ENCODE measurements around the gene ZNF692.

ZNF692 gene

GRCh38 chr1:248858891-248859889, at the start of gene ZNF692:
TSS of gene ZNF692 (minus strand) at chr1:248859085. CDS start at chr1:248858309, 776 bp downstream.
- Mint-ChIP-seq H3K36me3 (ENCODE audit: insufficient read depth) (peaks cover 21% of the 10 kb centered on the region), H3K27ac (ENCODE audit: low read depth) (peak within 1 kb of the TSS; percentile 83), H3K4me3 (peak within 1 kb of the TSS; percentile 82), H3K27me3 (no peaks in the 10 kb centered on the region), H3K4me1 (peaks cover 56% of the 10 kb centered on the region), H3K9me3 (no peaks in the 10 kb centered on the region)
- peak; percentile 92 to 93 for DNase-seq (ENCODE audit: low spot score in 2 of 2)
- ATAC-seq (replicated peaks; ENCODE audit: extremely low read depth, poor library complexity, severe bottlenecking): peak; percentile 89

GRCh38 chr1:248906753-248907661, 48.1 kb upstream of the ZNF692 start:
- H3K9me3 Mint-ChIP-seq: no peaks in the 10 kb centered on the region

DNA sequence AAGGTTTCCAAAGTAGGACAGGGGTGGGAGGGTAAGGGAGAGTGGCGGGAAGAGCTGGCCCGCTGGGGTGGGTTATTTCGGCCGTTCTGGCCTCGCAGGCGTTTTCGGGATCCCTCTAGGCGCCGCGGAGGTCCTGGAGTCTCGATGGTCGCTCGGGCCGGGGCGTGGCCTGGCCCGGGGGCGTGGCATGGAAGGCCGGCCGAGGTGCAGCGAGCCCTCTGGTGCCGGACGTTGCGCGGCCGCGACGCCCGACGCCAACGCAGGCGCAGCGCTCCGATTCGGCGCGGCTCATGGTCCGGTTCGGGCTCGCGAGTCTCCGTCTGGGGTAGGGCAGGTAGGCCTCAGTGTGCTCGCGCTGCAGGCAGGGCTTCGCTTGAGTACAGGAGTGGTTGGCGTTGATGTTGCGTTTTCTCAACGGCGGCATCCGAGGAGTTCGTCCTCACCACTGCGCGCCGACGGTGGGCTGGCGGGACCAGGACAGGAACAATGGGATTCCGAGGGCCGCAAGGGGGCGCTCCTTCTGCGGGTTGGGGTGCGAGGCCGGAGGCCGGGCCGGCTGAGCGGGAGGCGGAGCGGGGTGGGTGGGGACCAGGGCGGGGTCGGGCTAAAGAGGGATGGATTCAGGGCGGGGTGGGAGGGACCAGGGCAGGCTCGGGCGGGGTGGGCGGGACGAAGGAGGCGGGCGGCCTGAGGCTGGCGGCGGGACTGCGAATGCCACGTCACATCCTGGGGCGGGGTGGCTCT, 47.3 kb upstream of the ZNF692 start, which contains the start of gene PGBD2:
Gene PGBD2, plus strand, starts transcription at position 227 of the 744 bp plus-strand sequence. CDS start 7,628 bp downstream, outside the sequence.
- DNase-seq (ENCODE audit: low spot score in 2 of 2): peak; percentile 89 to 95
- H3K27me3 Mint-ChIP-seq: no peaks in the 10 kb centered on the region
- H3K27ac Mint-ChIP-seq (ENCODE audit: low read depth): peak within 1 kb of the TSS; percentile 90
- H3K4me1 Mint-ChIP-seq: peaks cover 33% of the 10 kb centered on the region
- H3K9me3 Mint-ChIP-seq: no peaks in the 10 kb centered on the region
- peaks cover 4% of the 10 kb centered on the region for H3K36me3 Mint-ChIP-seq (ENCODE audit: insufficient read depth)
- peak; percentile 86 for ATAC-seq (replicated peaks; ENCODE audit: extremely low read depth, poor library complexity, severe bottlenecking)
- H3K4me3 Mint-ChIP-seq: peak within 1 kb of the TSS; percentile 82

More at GRCh38 chr1:248906753-248907661, 48.1 kb upstream of the ZNF692 start:
- peaks cover 33% of the 10 kb centered on the region for H3K4me1 Mint-ChIP-seq
- peak; percentile 11 for ATAC-seq (replicated peaks; ENCODE audit: extremely low read depth, poor library complexity, severe bottlenecking)
- peaks cover 4% of the 10 kb centered on the region for H3K36me3 Mint-ChIP-seq (ENCODE audit: insufficient read depth)
- H3K27ac Mint-ChIP-seq (ENCODE audit: low read depth): peak overlapping the region; percentile 90
- H3K27me3 Mint-ChIP-seq: no peaks in the 10 kb centered on the region
- no peak for DNase-seq (ENCODE audit: low spot score in 2 of 2)
- peak overlapping the region; percentile 82 for H3K4me3 Mint-ChIP-seq

- no peak for DNase-seq (ENCODE audit: low spot score in 2 of 2)
- H3K4me3 Mint-ChIP-seq: peak overlapping the region; percentile 82
- peaks cover 4% of the 10 kb centered on the region for H3K36me3 Mint-ChIP-seq (ENCODE audit: insufficient read depth)
- peak overlapping the region; percentile 90 for H3K27ac Mint-ChIP-seq (ENCODE audit: low read depth)
- peaks cover 33% of the 10 kb centered on the region for H3K4me1 Mint-ChIP-seq
- no peaks in the 10 kb centered on the region for H3K27me3 Mint-ChIP-seq
- ATAC-seq (replicated peaks; ENCODE audit: extremely low read depth, poor library complexity, severe bottlenecking): no peak
- no peaks in the 10 kb centered on the region for H3K9me3 Mint-ChIP-seq
These were observed 46.8 kb upstream of the ZNF692 start for GRCh38 chr1:248905662-248906008.

- Mint-ChIP-seq H3K27ac (ENCODE audit: low read depth) (peak overlapping the region; percentile 2), H3K9me3 (no peaks in the 10 kb centered on the region), H3K4me3 (no peak overlapping the region), H3K4me1 (peaks cover 29% of the 10 kb centered on the region), H3K27me3 (peaks cover 7% of the 10 kb centered on the region), H3K36me3 (ENCODE audit: insufficient read depth) (peaks cover 4% of the 10 kb centered on the region)
- ATAC-seq (replicated peaks; ENCODE audit: extremely low read depth, poor library complexity, severe bottlenecking) (no peak), DNase-seq (ENCODE audit: low spot score in 2 of 2) (no peak)
These were observed 45.7 kb upstream of the ZNF692 start for GRCh38 chr1:248904437-248905216.

DNA sequence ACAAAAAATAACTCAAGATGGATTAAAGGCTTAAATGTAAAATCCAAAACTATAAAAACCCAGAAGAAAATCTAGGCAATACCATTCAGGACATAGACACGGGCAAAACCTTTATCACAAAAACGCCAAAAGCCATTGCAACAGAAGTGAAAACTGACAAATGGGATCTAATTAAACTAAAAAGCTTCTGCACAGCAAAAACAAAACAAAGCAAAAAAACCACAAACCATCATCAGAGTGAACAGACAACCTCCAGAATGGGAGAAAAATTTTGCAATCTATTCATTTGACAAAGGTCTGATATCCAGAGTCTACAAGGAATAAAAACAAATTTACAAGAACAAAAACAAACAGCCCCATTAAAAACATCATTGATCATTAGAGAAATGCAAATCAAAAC, 42.7 kb upstream of the ZNF692 start:
- Mint-ChIP-seq H3K4me3 (no peak overlapping the region), H3K27me3 (peaks cover 34% of the 10 kb centered on the region), H3K36me3 (ENCODE audit: insufficient read depth) (peaks cover 4% of the 10 kb centered on the region), H3K9me3 (no peaks in the 10 kb centered on the region), H3K27ac (ENCODE audit: low read depth) (no peak overlapping the region), H3K4me1 (peaks cover 6% of the 10 kb centered on the region)
- DNase-seq (ENCODE audit: low spot score in 2 of 2) (no peak), ATAC-seq (replicated peaks; ENCODE audit: extremely low read depth, poor library complexity, severe bottlenecking) (no peak)

DNA sequence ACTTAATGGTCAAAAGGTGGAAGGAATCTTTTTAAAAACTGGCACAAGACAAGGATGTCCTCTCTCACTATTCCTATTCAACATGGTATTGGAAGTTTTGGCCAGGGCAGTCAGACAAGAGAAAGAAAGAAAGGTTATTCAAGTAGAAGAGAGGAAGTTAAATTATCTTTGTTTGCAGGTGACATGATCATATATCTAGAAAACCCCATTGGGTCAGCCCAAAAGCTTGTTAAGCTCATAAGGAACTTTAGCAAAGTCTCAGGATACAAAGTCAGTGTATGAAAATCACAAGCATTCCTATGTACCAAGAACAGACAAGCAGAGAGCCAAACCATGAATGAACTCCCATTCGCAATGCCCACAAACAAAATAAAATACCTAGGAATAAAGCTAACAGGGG, 41.8 kb upstream of the ZNF692 start:
- Mint-ChIP-seq H3K36me3 (ENCODE audit: insufficient read depth) (no peaks in the 10 kb centered on the region), H3K4me1 (no peaks in the 10 kb centered on the region), H3K27me3 (peaks cover 43% of the 10 kb centered on the region), H3K27ac (ENCODE audit: low read depth) (no peak overlapping the region), H3K9me3 (no peaks in the 10 kb centered on the region), H3K4me3 (no peak overlapping the region)
- no peak for DNase-seq (ENCODE audit: low spot score in 2 of 2)
- ATAC-seq (replicated peaks; ENCODE audit: extremely low read depth, poor library complexity, severe bottlenecking): no peak

GRCh38 chr1:248897412-248898337, 38.8 kb upstream of the ZNF692 start:
- no peak overlapping the region for H3K4me3 Mint-ChIP-seq
- no peaks in the 10 kb centered on the region for H3K9me3 Mint-ChIP-seq
- no peaks in the 10 kb centered on the region for H3K36me3 Mint-ChIP-seq (ENCODE audit: insufficient read depth)
- H3K27me3 Mint-ChIP-seq: peaks cover 64% of the 10 kb centered on the region
- no peaks in the 10 kb centered on the region for H3K4me1 Mint-ChIP-seq
- no peak for DNase-seq (ENCODE audit: low spot score in 2 of 2)
- no peak overlapping the region for H3K27ac Mint-ChIP-seq (ENCODE audit: low read depth)
- no peak for ATAC-seq (replicated peaks; ENCODE audit: extremely low read depth, poor library complexity, severe bottlenecking)

DNA sequence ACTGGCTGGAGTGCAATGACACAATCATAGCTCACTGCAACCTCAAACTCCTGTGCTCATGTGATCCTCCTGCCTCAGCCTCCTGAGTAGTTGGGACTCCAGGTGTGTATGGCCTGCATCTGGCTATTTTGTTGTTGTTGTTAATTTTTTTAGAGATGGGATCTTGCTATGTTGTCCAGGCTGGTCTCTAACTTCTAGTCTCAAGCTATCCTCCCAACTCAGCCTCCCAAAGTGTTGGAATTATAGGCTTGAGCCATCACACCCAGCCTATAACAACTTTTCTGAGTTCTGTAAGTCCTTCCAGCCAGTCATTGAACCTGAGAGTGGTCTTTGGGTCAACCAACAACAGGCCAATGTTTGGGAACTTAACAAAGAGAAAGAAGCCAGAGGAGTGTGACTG, 36.0 kb upstream of the ZNF692 start:
- H3K27me3 Mint-ChIP-seq: peaks cover 82% of the 10 kb centered on the region
- ATAC-seq (replicated peaks; ENCODE audit: extremely low read depth, poor library complexity, severe bottlenecking) (no peak), DNase-seq (ENCODE audit: low spot score in 2 of 2) (no peak)
- H3K4me3 Mint-ChIP-seq: no peak overlapping the region
- H3K36me3 Mint-ChIP-seq (ENCODE audit: insufficient read depth): no peaks in the 10 kb centered on the region
- H3K9me3 Mint-ChIP-seq: no peaks in the 10 kb centered on the region
- H3K4me1 Mint-ChIP-seq: no peaks in the 10 kb centered on the region
- H3K27ac Mint-ChIP-seq (ENCODE audit: low read depth): no peak overlapping the region

GRCh38 chr1:248892590-248892989, 33.7 kb upstream of the ZNF692 start:
- H3K27ac Mint-ChIP-seq (ENCODE audit: low read depth): no peak overlapping the region
- ATAC-seq (replicated peaks; ENCODE audit: extremely low read depth, poor library complexity, severe bottlenecking) (no peak), DNase-seq (ENCODE audit: low spot score in 2 of 2) (no peak)
- H3K27me3 Mint-ChIP-seq: peaks cover 63% of the 10 kb centered on the region
- H3K36me3 Mint-ChIP-seq (ENCODE audit: insufficient read depth): no peaks in the 10 kb centered on the region
- H3K4me3 Mint-ChIP-seq: no peak overlapping the region
- no peaks in the 10 kb centered on the region for H3K4me1 Mint-ChIP-seq
- no peaks in the 10 kb centered on the region for H3K9me3 Mint-ChIP-seq

GRCh38 chr1:248891758-248892157, 32.9 kb upstream of the ZNF692 start:
- no peaks in the 10 kb centered on the region for H3K36me3 Mint-ChIP-seq (ENCODE audit: insufficient read depth)
- H3K4me3 Mint-ChIP-seq: no peak overlapping the region
- no peak overlapping the region for H3K27ac Mint-ChIP-seq (ENCODE audit: low read depth)
- H3K9me3 Mint-ChIP-seq: no peaks in the 10 kb centered on the region
- ATAC-seq (replicated peaks; ENCODE audit: extremely low read depth, poor library complexity, severe bottlenecking) (no peak), DNase-seq (ENCODE audit: low spot score in 2 of 2) (no peak)
- H3K27me3 Mint-ChIP-seq: peaks cover 55% of the 10 kb centered on the region
- no peaks in the 10 kb centered on the region for H3K4me1 Mint-ChIP-seq

Data from central memory CD8-positive, alpha-beta T cell (primary cell).